ENCODE results near the gene MCC.

Gene MCC

GRCh38 chr5:113133211-113133975 lies 354.9 kb downstream of the MCC start:
- Histone ChIP-seq H3K4me1 (ENCODE audit: low read length) (no peaks in the 10 kb centered on the region), H3K9ac (ENCODE audit: low read length) (no peak overlapping the region), H3K36me3 (replicated peaks; ENCODE audit: insufficient read depth, low read length) (no peaks in the 10 kb centered on the region), H3K9me2 (replicated peaks; ENCODE audit: insufficient read depth, low read length) (no peaks in the 10 kb centered on the region), H3K27ac (ENCODE audit: low read length) (no peak overlapping the region), H3K27me3 (replicated peaks; ENCODE audit: insufficient read depth, low read length) (no peaks in the 10 kb centered on the region), H3K4me3 (ENCODE audit: low read length) (no peak overlapping the region), H3K9me3 (replicated peaks; ENCODE audit: insufficient read depth, low read length) (no peaks in the 10 kb centered on the region), H3F3A (ENCODE audit: insufficient read depth, low read length) (no peaks in the 10 kb centered on the region), H2AFZ (ENCODE audit: low read length) (no peak overlapping the region), H3K4me2 (ENCODE audit: low read depth, low read length) (no peak overlapping the region), H4K20me1 (ENCODE audit: insufficient read depth, low read length) (no peaks in the 10 kb centered on the region), H3K79me2 (ENCODE audit: low read length) (peaks cover 75% of the 10 kb centered on the region)
- DNase-seq, result no peak
- TF ChIP-seq EZH2 (optimal IDR thresholded peaks at IDR 0.05; ENCODE audit: low read depth, low read length), result no peak
- TF ChIP-seq EZH2phosphoT487 (IDR thresholded peaks at IDR 0.05; ENCODE audit: low read length), result no peak
- no peak for TF ChIP-seq CTCF (IDR thresholded peaks at IDR 0.05; ENCODE audit: low read length)

GRCh38 chr5:113132564-113132963 lies 355.7 kb downstream of the MCC start:
- H3K36me3 ChIP-seq (replicated peaks; ENCODE audit: insufficient read depth, low read length), result no peaks in the 10 kb centered on the region
- H3K4me2 ChIP-seq (ENCODE audit: low read depth, low read length), result no peak overlapping the region
- H2AFZ ChIP-seq (ENCODE audit: low read length), result no peak overlapping the region
- H3F3A ChIP-seq (ENCODE audit: insufficient read depth, low read length), result no peaks in the 10 kb centered on the region
- H3K4me1 ChIP-seq (ENCODE audit: low read length), result no peaks in the 10 kb centered on the region
- H3K27me3 ChIP-seq (replicated peaks; ENCODE audit: insufficient read depth, low read length), result no peaks in the 10 kb centered on the region
- H3K27ac ChIP-seq (ENCODE audit: low read length), result no peak overlapping the region
- H3K79me2 ChIP-seq (ENCODE audit: low read length), result peaks cover 75% of the 10 kb centered on the region
- no peak for TF ChIP-seq EZH2phosphoT487 (IDR thresholded peaks at IDR 0.05; ENCODE audit: low read length)
- no peak for TF ChIP-seq CTCF (IDR thresholded peaks at IDR 0.05; ENCODE audit: low read length)
- TF ChIP-seq EZH2 (optimal IDR thresholded peaks at IDR 0.05; ENCODE audit: low read depth, low read length), result no peak
- H3K9me2 ChIP-seq (replicated peaks; ENCODE audit: insufficient read depth, low read length), result no peaks in the 10 kb centered on the region
- DNase-seq, result no peak
- no peaks in the 10 kb centered on the region for H3K9me3 ChIP-seq (replicated peaks; ENCODE audit: insufficient read depth, low read length)
- H3K9ac ChIP-seq (ENCODE audit: low read length), result no peak overlapping the region
- H3K4me3 ChIP-seq (ENCODE audit: low read length), result no peak overlapping the region
- H4K20me1 ChIP-seq (ENCODE audit: insufficient read depth, low read length), result no peaks in the 10 kb centered on the region

- Histone ChIP-seq H3K9me2 (replicated peaks; ENCODE audit: insufficient read depth, low read length) (no peaks in the 10 kb centered on the region), H2AFZ (ENCODE audit: low read length) (no peak overlapping the region), H3K36me3 (replicated peaks; ENCODE audit: insufficient read depth, low read length) (no peaks in the 10 kb centered on the region), H3F3A (ENCODE audit: insufficient read depth, low read length) (no peaks in the 10 kb centered on the region), H3K27ac (ENCODE audit: low read length) (no peak overlapping the region), H3K4me1 (ENCODE audit: low read length) (no peaks in the 10 kb centered on the region), H3K27me3 (replicated peaks; ENCODE audit: insufficient read depth, low read length) (no peaks in the 10 kb centered on the region), H3K4me2 (ENCODE audit: low read depth, low read length) (no peak overlapping the region), H4K20me1 (ENCODE audit: insufficient read depth, low read length) (no peaks in the 10 kb centered on the region), H3K79me2 (ENCODE audit: low read length) (peaks cover 85% of the 10 kb centered on the region), H3K4me3 (ENCODE audit: low read length) (no peak overlapping the region), H3K9ac (ENCODE audit: low read length) (no peak overlapping the region), H3K9me3 (replicated peaks; ENCODE audit: insufficient read depth, low read length) (no peaks in the 10 kb centered on the region)
- TF ChIP-seq EZH2 (optimal IDR thresholded peaks at IDR 0.05; ENCODE audit: low read depth, low read length), result no peak
- no peak for TF ChIP-seq EZH2phosphoT487 (IDR thresholded peaks at IDR 0.05; ENCODE audit: low read length)
- no peak for TF ChIP-seq CTCF (IDR thresholded peaks at IDR 0.05; ENCODE audit: low read length)
- no peak for DNase-seq
Measured at GRCh38 chr5:113128641-113129330, 359.5 kb downstream of the MCC start.

All from MM.1S (cell line).